HepG2 (cell line): ENCODE measurements around the gene POLN. TPM values are rescaled to one million over a fixed set of nuclear protein-coding genes. Genes with fewer than 3 reads are reported as not detected.

Experiments
- DBP ChIP-seq: sonication (generic); formaldehyde crosslinking; IDR thresholded peaks from 2 replicates; pipeline ENCODE4 v1.4.0; 2020; ENCODE audit warnings: missing genetic modification reagents; ENCODE audit errors: not compliant biosample characterization
- ETS1 ChIP-seq: sonication (generic); formaldehyde crosslinking; IDR thresholded peaks from 2 replicates; pipeline ENCODE4 v1.4.0; 2020; ENCODE audit warnings: missing genetic modification reagents
- EZH2 ChIP-seq: conservative IDR thresholded peaks from 2 replicates; pipeline ENCODE4 v1.6.1; 2012; ENCODE audit warnings: mild to moderate bottlenecking, low read depth, low read length, moderate library complexity
- GPN1 ChIP-seq: sonication (generic); formaldehyde crosslinking; IDR thresholded peaks from 2 replicates; pipeline ENCODE4 v1.5.1; 2020; ENCODE audit warnings: missing genetic modification reagents, borderline replicate concordance
- HIVEP1 ChIP-seq: sonication (generic); formaldehyde crosslinking; IDR thresholded peaks from 2 replicates; pipeline ENCODE4 v1.4.0; 2020; ENCODE audit warnings: mild to moderate bottlenecking, missing genetic modification reagents
- MEF2D ChIP-seq: sonication (generic); formaldehyde crosslinking; IDR thresholded peaks from 2 replicates; pipeline ENCODE4 v1.5.1; 2020; ENCODE audit warnings: mild to moderate bottlenecking, missing genetic modification reagents
- NCOA5 ChIP-seq: sonication (generic); formaldehyde crosslinking; IDR thresholded peaks from 2 replicates; pipeline ENCODE4 v1.4.0; 2020; ENCODE audit warnings: missing genetic modification reagents
- NFE2 ChIP-seq: sonication (generic); formaldehyde crosslinking; IDR thresholded peaks from 2 replicates; pipeline ENCODE4 v1.4.0; 2020; ENCODE audit warnings: missing genetic modification reagents
- NFRKB ChIP-seq: fragments of 450-650 bp; IDR thresholded peaks from 2 replicates; pipeline ENCODE4 v1.6.1; 2017
- POLR2A ChIP-seq, 2 experiments: IDR thresholded peaks; 2 replicates each; pipeline ENCODE4 v1.6.1; 2011; ENCODE audit warnings: low read depth in 2 of 2, low read length in 2 of 2, mild to moderate bottlenecking in 1 of 2, moderate library complexity in 1 of 2; ENCODE audit not compliant: insufficient read depth in 1 of 2
- SP4 ChIP-seq: sonication (generic); formaldehyde crosslinking; IDR thresholded peaks from 2 replicates; pipeline ENCODE4 v1.8.1; 2023; ENCODE audit warnings: mild to moderate bottlenecking, missing genetic modification reagents
- TOE1 ChIP-seq: sonication (generic); formaldehyde crosslinking; IDR thresholded peaks from 2 replicates; pipeline ENCODE4 v1.4.0; 2020; ENCODE audit warnings: mild to moderate bottlenecking, missing genetic modification reagents
- ZBTB20 ChIP-seq: sonication (generic); formaldehyde crosslinking; IDR thresholded peaks from 2 replicates; pipeline ENCODE4 v1.8.1; 2023; ENCODE audit warnings: missing genetic modification reagents, low read depth, mild to moderate bottlenecking, borderline replicate concordance
- ZBTB46 ChIP-seq: sonication (generic); formaldehyde crosslinking; IDR thresholded peaks from 2 replicates; pipeline ENCODE4 v1.4.0; 2020; ENCODE audit warnings: mild to moderate bottlenecking, missing genetic modification reagents, borderline replicate concordance
- ZBTB7B ChIP-seq: sonication (generic); formaldehyde crosslinking; IDR thresholded peaks from 2 replicates; pipeline ENCODE4 v1.4.0; 2020; ENCODE audit warnings: missing genetic modification reagents
- ZC3H13 ChIP-seq: sonication (generic); formaldehyde crosslinking; IDR thresholded peaks from 2 replicates; pipeline ENCODE4 v1.8.1; 2023; ENCODE audit warnings: mild to moderate bottlenecking, missing genetic modification reagents, moderate library complexity
- ZNF224 ChIP-seq: sonication (generic); formaldehyde crosslinking; IDR thresholded peaks from 2 replicates; pipeline ENCODE4 v1.5.0; 2020; ENCODE audit warnings: mild to moderate bottlenecking, missing genetic modification reagents
- ZNF512B ChIP-seq: sonication (generic); formaldehyde crosslinking; IDR thresholded peaks from 2 replicates; pipeline ENCODE4 v1.5.1; 2020; ENCODE audit warnings: missing genetic modification reagents, mild to moderate bottlenecking, borderline replicate concordance
- ZNF704 ChIP-seq: sonication (generic); formaldehyde crosslinking; IDR thresholded peaks from 2 replicates; pipeline ENCODE4 v1.8.1; 2023; ENCODE audit warnings: mild to moderate bottlenecking, inconsistent platforms, moderate library complexity, missing genetic modification reagents, borderline replicate concordance
- ZNF770 ChIP-seq: sonication (generic); formaldehyde crosslinking; IDR thresholded peaks from 2 replicates; pipeline ENCODE4 v1.5.0; 2020; ENCODE audit warnings: mild to moderate bottlenecking, missing genetic modification reagents
- polyA plus RNA-seq, 8 experiments: library from polyadenylated mRNA; depleted of rRNA in 3 of 8; stranded (reverse) in 7 of 8; unstranded in 1 of 8; fragments of >200 nt; fragmentation: Illumina TruSeq in 4 of 8; extraction: Trizol in 4 of 8; gene quantifications; 2 replicates each; pipeline versions ENCODE4 v1.2.1 to v1.2.3, GENCODE V29; 2011 to 2016; ENCODE audit warnings: low read depth in 4 of 8, missing spikeins in 1 of 8, mixed read lengths in 1 of 8; ENCODE audit not compliant: insufficient read depth in 1 of 8
- total RNA-seq, 5 experiments: library from RNA; depleted of rRNA; stranded (reverse); fragments of >200 nt; fragmentation: Illumina TruSeq; extraction: Trizol; gene quantifications; 2 replicates each; pipeline ENCODE4 v1.2.3, GENCODE V29; 2016; ENCODE audit warnings: low read depth in 1 of 5

The POLN gene
- total and polyA plus RNA-seq, 2 of the 13 experiments (the other 11 are each of a cell fraction or from before 2014, with no cell fraction given): 0.93 to 1.5 TPM

- TF ChIP-seq ZBTB46 (0 out of 2 replicates have a peak, but pooled peaks have one; percentile 58), ZNF770 (CRISPR knock-in tag) (peak; percentile 19; the same call in 1 of the 2 replicates), NFE2 (CRISPR knock-in tag) (no peak), SP4 (CRISPR knock-in tag) (peak; percentile 72), HIVEP1 (CRISPR knock-in tag) (no peak), ZC3H13 (CRISPR knock-in tag) (no peak), EZH2 (no peak), ZNF512B (CRISPR knock-in tag) (no peak), MEF2D (no peak), DBP (CRISPR knock-in tag) (no peak), ZNF704 (CRISPR knock-in tag) (peak; percentile 94), GPN1 (CRISPR knock-in tag) (no peak), ZBTB7B (CRISPR knock-in tag) (peak; percentile 48; the same call in 1 of the 2 replicates), ZBTB20 (CRISPR knock-in tag) (no peak), POLR2A (IDR thresholded peaks at IDR 0.05; ENCODE audit: insufficient read depth in 1 of 2, low read depth in 2 of 2, low read length in 2 of 2) (peak in 1 of 2 experiments; percentile 61; a peak in 2 of 4 replicates), ZNF224 (CRISPR knock-in tag) (no peak), ETS1 (no peak), TOE1 (no peak), NFRKB (no peak), NCOA5 (CRISPR knock-in tag) (no peak)
These were observed 20.4 kb upstream of the POLN start (continued) for GRCh38 chr4:2262145-2262943.
